Measurements from ENCODE around the gene MLLT3.

Gene MLLT3

GRCh38 chr9:20320921-20321320 lies 301.4 kb downstream of the MLLT3 start:
- no peak for ATAC-seq
- TF ChIP-seq PATZ1 (CRISPR knock-in tag; IDR thresholded peaks at IDR 0.05; ENCODE audit: borderline replicate concordance) (no peak), TCF4 (CRISPR knock-in tag; IDR thresholded peaks at IDR 0.05; ENCODE audit: borderline replicate concordance) (no peak), POU6F1 (CRISPR knock-in tag; IDR thresholded peaks at IDR 0.05; ENCODE audit: borderline replicate concordance, low read depth) (no peak), ZNF70 (CRISPR knock-in tag; IDR thresholded peaks at IDR 0.05) (no peak), ZFP30 (CRISPR knock-in tag; IDR thresholded peaks at IDR 0.05) (no peak), BACH2 (CRISPR knock-in tag; IDR thresholded peaks at IDR 0.05; ENCODE audit: borderline replicate concordance) (no peak), PPARA (CRISPR knock-in tag; IDR thresholded peaks at IDR 0.05; ENCODE audit: borderline replicate concordance) (no peak), ESRRG (CRISPR knock-in tag; IDR thresholded peaks at IDR 0.05) (no peak), ISL1 (CRISPR knock-in tag; IDR thresholded peaks at IDR 0.05) (no peak), ZC3H10 (CRISPR knock-in tag; IDR thresholded peaks at IDR 0.05) (no peak), CSDC2 (CRISPR knock-in tag; IDR thresholded peaks at IDR 0.05) (no peak)

- TF ChIP-seq TSHZ2 (CRISPR knock-in tag; IDR thresholded peaks at IDR 0.05), result no peak
- TF ChIP-seq CSDC2 (CRISPR knock-in tag; IDR thresholded peaks at IDR 0.05), result no peak
- no peak for TF ChIP-seq CSRNP3 (CRISPR knock-in tag; IDR thresholded peaks at IDR 0.05)
- no peak for TF ChIP-seq ZNF565 (CRISPR knock-in tag; conservative IDR thresholded peaks at IDR 0.05; ENCODE audit: low read depth)
- TF ChIP-seq PATZ1 (CRISPR knock-in tag; IDR thresholded peaks at IDR 0.05; ENCODE audit: borderline replicate concordance), result no peak
- TF ChIP-seq TOX (CRISPR knock-in tag; IDR thresholded peaks at IDR 0.05; ENCODE audit: borderline replicate concordance), result no peak
- TF ChIP-seq ISL1 (CRISPR knock-in tag; IDR thresholded peaks at IDR 0.05), result no peak
- TF ChIP-seq ZFP30 (CRISPR knock-in tag; IDR thresholded peaks at IDR 0.05), result no peak
- no peak for TF ChIP-seq ESRRG (CRISPR knock-in tag; IDR thresholded peaks at IDR 0.05)
- TF ChIP-seq BACH2 (CRISPR knock-in tag; IDR thresholded peaks at IDR 0.05; ENCODE audit: borderline replicate concordance), result no peak
- no peak for TF ChIP-seq TCF4 (CRISPR knock-in tag; IDR thresholded peaks at IDR 0.05; ENCODE audit: borderline replicate concordance)
- ATAC-seq, result peak; percentile 37
These were observed 302.5 kb downstream of the MLLT3 start for GRCh38 chr9:20319641-20320337.

- no peak for TF ChIP-seq BACH2 (CRISPR knock-in tag; IDR thresholded peaks at IDR 0.05; ENCODE audit: borderline replicate concordance)
- TF ChIP-seq OSR1 (CRISPR knock-in tag; IDR thresholded peaks at IDR 0.05), result no peak
- no peak for ATAC-seq
These were observed 303.1 kb downstream of the MLLT3 start for GRCh38 chr9:20319241-20319640.

GRCh38 chr9:20317701-20318100 lies 304.6 kb downstream of the MLLT3 start:
- no peak for ATAC-seq
- TF ChIP-seq GLIS3 (CRISPR knock-in tag; IDR thresholded peaks at IDR 0.05) (no peak), ZFP3 (CRISPR knock-in tag; IDR thresholded peaks at IDR 0.05) (no peak), TCF4 (CRISPR knock-in tag; IDR thresholded peaks at IDR 0.05; ENCODE audit: borderline replicate concordance) (no peak), SNAI2 (CRISPR knock-in tag; IDR thresholded peaks at IDR 0.05) (no peak), POU6F1 (CRISPR knock-in tag; IDR thresholded peaks at IDR 0.05; ENCODE audit: borderline replicate concordance, low read depth) (no peak), ISL1 (CRISPR knock-in tag; IDR thresholded peaks at IDR 0.05) (no peak)

Data from SK-N-SH treated with all-trans-retinoic acid at 6 μM for 48 hours (cell line).